Activated CD8-positive, alpha-beta memory T cell treated with anti-CD3 and anti-CD28 coated beads for 48 hours (primary cell): ENCODE results near the gene NTRK2.

Experiments
- DNase-seq, 3 experiments: peaks; one replicate each; pipeline ENCODE4 v3.0.0-alpha.2; 2020; ENCODE audit warnings: low read depth in 2 of 3, low spot score in 2 of 3

The NTRK2 gene

DNA sequence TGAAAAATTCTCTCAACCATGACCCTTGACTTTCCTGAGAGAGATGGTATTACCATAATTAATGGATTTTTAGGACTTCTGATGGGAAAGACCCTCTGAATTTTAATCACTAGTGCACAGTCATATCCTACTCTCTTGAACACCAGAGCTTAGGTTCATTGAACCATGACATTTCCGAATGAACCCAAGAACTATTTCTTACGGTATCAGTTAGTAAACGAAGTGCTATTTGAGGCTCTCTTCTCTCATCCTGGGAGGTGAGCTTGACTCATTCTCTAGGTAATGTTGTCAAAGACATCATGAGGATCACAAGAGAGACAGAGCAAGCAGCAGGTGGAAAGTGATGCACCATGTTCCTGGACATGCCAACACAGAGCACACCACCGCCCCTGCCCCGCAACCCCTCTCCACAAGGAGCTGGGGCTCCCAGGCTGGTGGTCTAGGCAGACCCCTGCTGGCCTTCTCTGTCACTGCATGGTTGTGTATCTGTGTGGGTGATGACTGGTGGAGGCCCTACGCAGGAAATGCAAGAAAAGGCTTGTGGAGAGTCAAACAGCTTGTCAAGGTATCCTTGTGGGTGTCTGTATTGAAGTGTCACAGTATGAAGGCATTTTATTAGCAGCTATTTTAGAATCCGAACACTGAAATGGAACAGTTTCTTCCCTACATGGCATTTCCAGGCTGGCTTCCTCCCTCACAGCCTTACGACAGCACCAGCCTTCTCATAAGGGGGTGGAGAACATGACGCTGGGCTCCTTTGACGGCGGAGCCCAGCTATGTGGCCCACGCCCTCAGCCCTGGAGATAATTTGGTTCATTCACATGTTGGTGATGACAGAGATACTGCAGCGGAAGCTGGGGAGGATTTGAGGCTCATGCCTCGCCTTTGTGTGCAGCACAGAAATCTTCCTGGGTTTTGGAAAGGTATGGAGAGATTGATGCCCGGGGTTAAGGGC is 297.6 kb downstream of the NTRK2 start:
- DNase-seq: no peak

DNA sequence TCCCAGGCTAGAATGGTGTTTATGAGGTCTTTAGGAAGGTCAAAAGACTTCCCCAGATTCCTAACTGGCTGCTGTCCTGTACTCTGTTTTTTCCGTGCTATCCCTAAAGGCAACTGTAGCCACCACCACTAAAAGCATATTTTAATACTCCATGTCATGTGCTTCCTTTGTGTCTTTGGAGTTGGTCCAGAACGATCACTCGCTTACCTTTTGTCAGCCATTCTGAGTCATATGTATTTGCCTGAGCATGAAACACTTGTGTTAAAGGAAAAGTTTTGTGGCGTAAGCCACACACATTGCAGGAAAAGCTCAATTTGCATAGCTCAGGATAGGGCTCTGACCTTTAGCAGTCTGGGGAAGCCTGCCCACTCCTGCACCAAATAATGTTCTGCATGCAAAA is 299.6 kb downstream of the NTRK2 start:
- no peak for DNase-seq

DNA sequence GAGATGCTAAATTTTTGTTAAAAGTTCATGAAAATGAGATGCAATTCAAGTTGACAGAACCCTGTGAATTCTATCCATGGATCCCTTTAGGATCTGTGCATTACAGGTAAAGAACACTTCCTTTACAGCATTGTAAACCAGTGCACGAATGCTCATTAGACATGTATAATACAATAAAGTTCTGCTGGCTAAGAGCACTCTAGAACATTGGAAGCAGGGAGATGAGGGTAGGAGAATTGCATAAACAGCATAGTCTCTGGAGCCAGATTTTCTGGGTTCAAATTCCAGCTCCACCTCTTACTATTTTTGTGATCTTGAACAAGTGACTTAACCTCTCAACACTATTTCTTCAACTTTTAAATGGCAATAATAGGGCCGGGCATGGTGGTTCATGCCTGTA is 300.2 kb downstream of the NTRK2 start:
- DNase-seq: no peak

DNA sequence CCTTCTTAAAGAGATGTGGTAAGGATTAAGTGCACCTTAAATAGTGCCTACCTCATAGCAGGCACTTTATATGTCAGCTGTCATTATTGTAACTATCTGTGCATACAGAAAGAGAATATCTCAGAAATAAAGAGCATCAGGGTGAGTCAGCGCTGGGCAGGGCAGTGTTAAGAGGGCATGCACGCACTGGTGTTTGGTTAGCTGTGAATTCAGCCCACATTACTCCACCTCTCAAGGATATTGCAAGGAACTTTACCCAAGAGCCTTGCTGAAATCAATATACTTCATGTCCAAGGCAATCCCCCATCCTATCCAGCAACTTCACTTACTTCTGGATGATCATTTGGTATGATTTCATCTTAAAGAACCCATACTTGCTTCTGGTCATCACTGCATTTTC is 300.9 kb downstream of the NTRK2 start:
- DNase-seq: no peak

DNA sequence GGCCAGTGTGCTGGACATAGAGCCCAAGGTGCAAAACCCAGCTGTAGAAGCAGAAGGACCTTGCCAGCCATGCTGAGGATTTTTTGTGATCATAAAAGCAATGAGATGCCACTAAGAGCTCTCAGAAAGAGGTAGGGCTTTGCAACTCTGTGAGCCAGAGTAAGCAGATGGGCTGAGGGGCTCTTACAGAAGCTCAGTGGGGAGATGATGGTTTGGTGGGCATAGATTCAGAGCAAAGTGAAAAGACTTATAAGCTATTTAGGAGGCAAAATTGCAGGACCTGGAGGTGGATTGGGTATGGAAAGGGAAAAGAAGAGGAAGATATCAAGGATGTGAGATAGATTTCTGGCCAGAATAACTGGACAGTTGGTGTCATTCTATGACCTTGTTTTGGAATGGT is 302.0 kb downstream of the NTRK2 start:
- DNase-seq: no peak

DNA sequence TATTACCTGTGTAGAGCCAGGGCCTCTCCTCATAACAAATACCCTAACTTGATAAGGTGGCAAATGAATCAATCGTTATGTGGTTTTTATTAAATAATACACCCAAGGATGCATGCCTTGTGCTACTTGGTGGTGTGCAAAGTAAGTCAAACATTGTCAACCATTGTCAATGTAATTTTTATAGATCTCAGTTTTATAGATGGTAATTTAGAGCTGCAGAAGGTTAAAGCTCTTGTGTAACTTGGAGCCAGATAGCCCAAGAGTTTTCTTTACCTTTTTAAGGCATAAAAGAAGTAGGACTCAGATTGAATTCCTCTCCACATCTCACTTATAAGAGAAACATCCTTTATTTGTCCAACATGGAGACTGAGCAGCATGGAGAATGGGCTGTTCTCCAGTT is 304.7 kb downstream of the NTRK2 start:
- no peak for DNase-seq

DNA sequence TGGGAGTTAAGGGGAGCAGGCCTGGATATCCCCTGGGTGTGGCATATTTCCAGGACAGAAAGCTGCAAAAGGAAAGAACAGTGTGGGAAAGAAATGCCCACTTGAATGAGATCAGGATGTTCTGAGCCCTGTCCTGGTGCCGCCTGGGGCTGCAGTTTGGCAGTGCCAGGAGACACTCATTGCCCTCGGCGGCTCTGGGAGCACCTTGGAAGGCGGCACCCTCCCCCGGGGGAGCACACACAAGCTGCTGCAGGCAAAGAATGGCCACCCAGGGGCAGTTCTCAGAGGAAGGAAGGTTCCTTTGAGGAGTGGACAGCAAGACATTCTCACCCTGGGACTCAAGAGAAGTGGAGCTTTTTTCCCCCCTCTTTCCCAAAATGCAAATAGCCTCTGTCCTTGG is 305.3 kb downstream of the NTRK2 start:
- DNase-seq: no peak

DNA sequence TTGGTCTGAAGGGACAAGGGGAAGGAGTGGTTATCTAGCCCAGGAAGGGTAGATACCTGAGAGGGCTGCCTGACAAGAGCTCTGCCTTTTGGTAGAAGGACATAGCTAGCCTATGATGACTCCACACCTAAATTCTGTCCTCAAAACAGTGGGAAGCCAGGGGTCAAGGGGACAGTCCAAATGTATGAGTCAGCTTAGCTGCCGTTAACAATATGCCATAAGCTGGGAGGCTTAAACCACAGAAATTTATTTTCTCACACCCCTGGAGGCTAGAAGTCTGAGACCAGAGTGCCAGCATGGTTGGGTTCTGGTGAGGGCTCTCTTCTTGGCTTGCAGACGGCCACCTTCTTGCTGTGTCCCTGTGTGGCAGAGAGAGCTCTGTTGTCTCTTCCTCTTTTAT is 306.4 kb downstream of the NTRK2 start:
- DNase-seq: no peak

DNA sequence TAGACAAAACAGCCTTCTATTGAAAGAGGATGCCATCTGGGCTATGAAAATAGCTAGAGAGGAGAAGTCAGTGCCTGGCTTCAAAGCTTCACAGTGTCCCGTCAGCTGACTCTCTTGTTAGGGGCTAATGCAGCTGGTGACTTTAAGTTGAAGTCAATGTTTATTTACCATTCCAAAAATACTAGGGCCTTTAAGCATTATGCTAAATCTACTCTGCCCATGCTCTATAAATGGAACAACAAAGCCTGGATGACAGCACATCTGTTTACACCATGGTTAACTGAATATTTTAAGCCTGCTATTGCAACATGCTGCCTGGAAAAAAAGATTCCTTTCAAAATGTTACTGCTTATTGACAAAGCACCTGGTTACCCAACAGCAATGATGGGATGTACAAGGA is 309.1 kb downstream of the NTRK2 start:
- DNase-seq: no peak

DNA sequence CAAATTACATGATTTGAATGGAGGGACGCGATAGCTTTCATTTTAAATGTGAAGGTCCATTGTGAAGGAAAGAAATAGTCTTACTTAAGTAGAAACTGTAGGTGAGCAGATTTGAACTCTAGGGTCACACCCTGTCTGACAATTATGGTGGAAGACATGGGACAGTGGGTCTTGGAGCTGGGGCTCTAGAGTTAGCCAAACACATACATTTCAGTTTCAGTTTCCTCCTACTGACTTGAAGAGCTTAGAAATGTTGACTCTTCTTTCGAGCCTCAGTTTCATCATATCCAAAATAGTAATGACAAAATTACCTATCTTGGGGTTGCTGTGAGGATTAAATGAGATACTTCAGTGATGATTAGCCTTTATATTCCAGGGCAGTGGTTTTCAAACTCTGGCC is 314.2 kb downstream of the NTRK2 start:
- no peak for DNase-seq

DNA sequence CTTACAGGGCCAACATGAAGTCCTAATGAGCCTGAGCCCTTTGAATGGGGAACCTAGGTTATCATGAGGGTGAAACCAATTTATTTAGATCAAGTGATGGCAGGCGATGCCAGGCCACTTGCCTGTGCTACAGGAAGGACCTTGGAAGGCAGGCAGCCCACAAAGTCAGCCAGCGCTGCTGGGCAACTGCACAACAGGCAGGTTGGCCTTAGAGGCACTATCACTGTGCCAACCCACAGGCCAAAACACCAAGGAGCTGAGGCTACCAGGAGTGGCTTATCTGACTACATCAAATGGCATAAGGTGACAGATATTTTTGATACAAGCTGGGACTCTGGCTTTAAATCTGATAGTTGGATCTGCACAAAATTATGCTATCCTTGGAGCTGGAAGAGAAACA is 319.1 kb downstream of the NTRK2 start:
- DNase-seq: no peak

DNA sequence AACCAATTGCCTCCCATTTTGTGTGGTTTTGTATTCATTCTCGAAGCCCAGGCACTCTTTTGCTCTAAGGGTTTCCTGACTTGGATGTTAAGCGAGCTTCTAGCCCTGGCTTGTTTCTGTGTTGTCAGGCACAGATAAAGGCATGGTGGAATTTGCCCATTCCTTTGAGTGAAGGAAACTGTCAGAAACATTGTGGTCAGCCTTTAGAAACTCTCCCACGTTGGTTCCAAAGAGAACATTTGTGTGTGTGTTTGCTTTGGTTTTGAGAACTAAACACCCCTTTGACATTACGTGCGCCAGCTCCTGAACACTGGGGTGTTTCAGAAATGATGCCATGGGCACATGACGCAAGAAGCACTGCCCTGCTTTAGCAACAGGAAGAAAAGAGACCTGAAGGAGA is 320.9 kb downstream of the NTRK2 start:
- no peak for DNase-seq

DNA sequence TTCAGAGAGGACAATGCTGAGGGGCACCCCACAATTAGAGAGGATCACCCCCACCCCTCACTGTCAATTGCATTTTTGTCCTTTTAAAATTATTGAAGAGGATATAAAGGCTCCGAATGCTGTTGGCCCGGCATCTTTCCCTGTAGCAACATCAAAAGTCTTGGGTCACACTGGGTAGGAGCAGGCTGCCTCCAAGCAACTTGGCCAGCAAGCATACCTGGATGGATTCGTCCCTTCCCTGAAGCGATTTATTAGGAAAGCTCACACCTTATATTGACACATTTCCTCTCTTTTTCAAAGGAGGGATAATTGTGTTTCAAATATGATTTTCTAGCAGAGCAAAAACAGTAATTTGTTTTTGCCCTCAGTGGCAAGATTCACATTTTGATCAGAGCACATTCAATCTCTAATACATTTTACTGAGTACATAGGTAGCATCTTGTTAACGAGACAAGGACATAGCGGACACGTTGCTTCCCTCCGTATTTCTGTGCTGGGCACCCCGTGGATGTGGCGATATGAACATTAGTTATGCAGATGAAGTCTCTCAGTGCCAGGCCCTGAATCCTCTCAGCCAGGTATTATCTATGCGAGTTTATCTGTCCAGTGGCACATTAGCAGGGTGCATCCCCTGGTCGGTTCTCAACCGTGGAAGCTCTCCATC is 321.5 kb downstream of the NTRK2 start:
- no peak for DNase-seq

DNA sequence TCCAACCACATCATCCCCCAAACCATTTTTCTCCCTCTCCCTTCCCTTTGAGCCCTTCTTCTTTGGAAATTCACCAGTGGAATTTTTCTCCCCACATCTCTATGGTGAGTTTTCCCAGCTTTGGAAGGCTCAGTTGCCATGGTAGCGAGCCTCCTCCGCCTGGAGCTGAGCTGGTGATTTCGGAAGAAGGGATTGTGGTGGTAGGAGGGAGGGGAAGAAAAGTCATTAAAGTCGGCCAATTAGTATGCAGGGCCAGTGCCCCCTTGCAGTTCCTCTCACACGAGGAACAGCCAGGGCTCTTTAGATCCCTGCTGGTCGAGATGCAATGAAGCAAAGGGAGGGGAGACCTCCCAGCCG is 322.0 kb downstream of the NTRK2 start:
- DNase-seq: no peak

DNA sequence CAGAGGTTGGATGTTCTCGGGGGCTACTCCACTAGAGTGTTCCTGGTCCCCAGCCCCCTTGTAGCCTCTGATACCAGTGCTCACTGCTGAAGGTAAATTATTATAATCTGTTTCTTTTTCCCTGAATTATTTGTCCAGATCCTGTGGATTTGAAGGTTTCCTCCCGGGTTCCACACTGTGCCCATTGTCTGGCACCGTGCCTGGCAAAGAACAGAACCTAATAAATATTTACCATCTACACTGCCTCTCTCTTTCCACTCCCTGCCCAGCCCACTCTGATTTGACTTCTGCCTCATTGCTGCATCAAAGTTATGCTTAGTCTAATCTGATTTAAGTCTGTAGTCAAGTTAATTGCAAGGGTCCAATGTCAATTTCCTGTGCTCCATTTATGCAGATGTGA is 322.9 kb downstream of the NTRK2 start:
- no peak for DNase-seq

DNA sequence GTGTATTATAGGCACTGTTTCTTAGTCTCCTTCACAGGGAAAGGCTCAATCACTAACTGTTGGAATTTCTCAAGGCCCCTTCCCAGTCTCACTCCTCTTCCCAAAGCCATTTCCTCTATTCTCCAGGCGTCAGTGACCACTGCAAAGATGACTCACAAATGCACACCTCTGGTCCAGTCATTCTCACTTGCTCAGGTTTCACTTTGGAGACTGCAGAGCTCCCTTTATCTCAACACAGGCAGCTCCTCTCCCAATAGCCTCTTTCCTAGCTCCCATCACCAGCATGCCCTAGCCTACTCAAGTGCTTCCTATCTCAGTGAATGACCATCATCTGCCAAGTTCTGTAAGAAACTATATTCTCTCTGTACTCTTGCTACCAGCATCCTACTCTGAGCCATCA is 323.6 kb downstream of the NTRK2 start:
- DNase-seq: no peak

DNA sequence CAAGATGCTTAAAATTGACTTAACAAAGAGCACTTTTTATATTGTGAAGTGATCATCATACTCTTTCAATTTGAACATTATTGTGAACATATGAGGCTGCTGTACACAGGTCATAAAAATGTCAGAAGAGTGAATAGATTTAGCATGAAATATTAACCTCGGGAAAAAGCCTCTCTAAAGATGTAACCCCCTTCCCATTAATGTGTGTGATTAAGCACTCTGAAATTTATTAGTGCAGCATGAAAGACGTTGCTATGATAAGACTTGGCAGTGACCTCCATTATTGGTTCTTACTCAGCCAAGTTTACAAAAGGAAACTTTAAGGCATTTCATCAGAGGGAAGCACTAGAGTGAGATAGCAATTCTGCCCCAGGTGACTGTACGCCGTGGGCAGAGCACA is 326.5 kb downstream of the NTRK2 start:
- no peak for DNase-seq

DNA sequence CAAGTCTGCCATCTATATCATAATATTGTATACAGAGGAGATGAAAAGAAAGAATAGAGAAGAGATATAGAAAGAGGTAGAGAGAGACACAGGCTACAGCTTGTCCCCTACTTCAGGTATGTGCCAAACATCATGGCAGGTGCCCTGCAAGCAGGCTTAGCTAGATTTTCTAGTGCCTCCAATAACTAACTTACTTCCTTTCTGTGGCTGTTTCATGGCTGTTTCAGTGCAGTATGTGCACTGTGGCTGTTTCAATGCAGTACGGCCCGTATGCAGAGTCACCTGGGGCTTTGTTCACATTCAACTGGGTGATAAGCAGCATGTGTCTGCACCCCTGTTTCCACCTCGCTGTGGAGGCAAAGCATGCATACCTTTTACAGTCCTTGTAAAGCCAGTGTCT is 327.2 kb downstream of the NTRK2 start:
- no peak for DNase-seq

DNA sequence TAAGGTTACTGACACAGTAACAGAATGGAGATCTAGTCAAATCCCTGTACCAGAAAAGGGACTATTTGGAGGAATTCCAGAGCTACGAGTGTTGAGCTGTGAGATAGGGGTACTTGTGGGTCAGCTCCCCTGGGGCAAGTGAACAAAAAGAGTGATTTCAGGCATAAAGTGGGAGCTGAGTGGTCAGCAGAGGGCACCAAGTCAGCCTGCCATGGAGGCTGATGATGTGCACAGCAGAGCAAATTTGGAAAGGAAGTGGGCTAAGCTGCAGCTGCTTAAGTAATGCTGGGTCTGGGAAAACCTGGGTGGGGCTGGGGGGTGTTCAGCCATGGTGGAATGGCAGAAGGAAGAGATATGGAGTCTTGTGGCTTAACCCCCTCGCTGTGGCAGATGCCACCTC is 327.9 kb downstream of the NTRK2 start:
- no peak for DNase-seq

DNA sequence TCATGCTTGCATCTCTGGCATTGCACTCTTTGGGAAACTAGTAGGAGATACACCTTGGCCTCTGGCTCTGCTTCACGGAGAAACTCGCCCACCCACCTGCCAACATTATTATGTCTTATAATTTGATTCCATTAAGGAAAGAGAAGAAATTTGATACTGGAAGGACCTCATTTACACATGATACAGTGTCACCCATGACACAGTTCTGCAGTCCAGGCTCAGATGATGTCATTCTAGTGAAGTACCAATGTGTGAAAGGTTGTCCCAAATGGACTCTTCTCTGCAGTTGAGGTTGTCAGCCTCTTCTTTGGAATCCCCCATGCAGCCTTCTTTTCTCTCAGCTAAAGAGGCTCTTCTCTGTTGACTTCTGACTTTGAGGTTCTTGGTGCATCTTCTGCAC is 329.1 kb downstream of the NTRK2 start:
- no peak for DNase-seq

DNA sequence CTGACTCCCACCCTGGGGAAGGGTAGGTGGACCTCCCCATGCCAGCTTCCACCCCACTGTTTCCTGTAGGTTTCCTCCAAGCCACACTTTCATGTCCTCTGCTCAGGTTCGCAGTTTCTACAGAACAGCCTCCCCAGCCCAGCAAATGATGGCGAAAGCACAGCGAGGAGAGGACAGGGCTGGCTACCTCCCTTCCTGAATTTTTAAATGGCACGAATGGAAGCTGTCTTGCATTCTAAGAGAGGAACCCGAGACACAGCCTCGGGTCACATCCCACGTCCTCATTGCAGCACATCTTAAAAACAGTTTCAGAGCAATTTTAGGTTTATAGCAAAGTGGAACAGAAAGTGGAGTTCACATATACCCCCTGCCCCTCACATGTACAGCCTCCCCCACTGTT is 330.3 kb downstream of the NTRK2 start:
- DNase-seq: no peak

DNA sequence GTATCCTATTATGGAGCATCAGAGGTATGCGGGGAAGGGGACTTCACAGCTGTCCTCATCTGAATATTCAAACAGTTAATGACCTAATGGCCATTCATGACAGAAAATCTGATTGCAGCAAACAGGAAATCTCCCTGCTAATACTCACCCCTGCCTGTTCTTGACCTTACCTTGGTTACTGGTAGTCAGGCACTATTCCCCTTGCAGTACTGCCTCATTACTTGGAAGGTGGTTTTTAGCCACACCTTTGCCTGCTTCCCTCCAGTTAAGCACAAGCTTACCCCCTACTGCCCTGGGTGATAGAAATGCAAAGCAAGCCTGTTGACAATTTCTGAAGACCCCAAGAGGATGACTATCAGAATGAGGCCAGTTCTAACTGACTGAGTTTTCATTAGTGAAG is 332.4 kb downstream of the NTRK2 start:
- no peak for DNase-seq
